Keratinocyte (primary cell): ENCODE measurements around the gene MYCBPAP. TPM values are rescaled to one million over a fixed set of nuclear protein-coding genes. Genes with fewer than 3 reads are reported as not detected.

Experiments
- DNase-seq: peaks from one replicate; pipeline ENCODE4 v3.0.0-alpha.2; 2011; ENCODE audit warnings: low read depth, missing footprints, low spot score
- FAIRE-seq: peaks from 2 replicates; lab custom pipeline; 2011; peaks lifted over from hg19 to GRCh38; lab: Jason Lieb, UNC
- H2AFZ ChIP-seq: 2 replicates; pipeline ENCODE4 v1.6.0; 2012; ENCODE audit warnings: low read length, control low read depth, inconsistent platforms; ENCODE audit not compliant: control insufficient read depth
- H3K27ac ChIP-seq: 2 replicates; pipeline ENCODE4 v1.5.1; 2011; ENCODE audit warnings: low read length; ENCODE audit not compliant: control insufficient read depth, insufficient read depth
- H3K27me3 ChIP-seq: 3 replicates; pipeline ENCODE4 v1.6.0; 2011; ENCODE audit warnings: low read length; ENCODE audit not compliant: control insufficient read depth, insufficient read depth; ENCODE audit errors: extremely low read depth
- H3K36me3 ChIP-seq, 2 experiments: 2 replicates in 1 of 2; 3 replicates in 1 of 2; pipeline ENCODE4 v1.5.1; 2011; ENCODE audit warnings: low read length in 2 of 2, mild to moderate bottlenecking in 1 of 2; ENCODE audit not compliant: control insufficient read depth in 2 of 2, insufficient read depth in 2 of 2; ENCODE audit errors: extremely low read depth in 1 of 2
- H3K4me1 ChIP-seq: 3 replicates; pipeline ENCODE4 v1.5.1; 2011; ENCODE audit warnings: low read length; ENCODE audit not compliant: control insufficient read depth, insufficient read depth; ENCODE audit errors: extremely low read depth
- H3K4me2 ChIP-seq: 3 replicates; pipeline ENCODE4 v1.6.0; 2011; ENCODE audit warnings: low read depth, low read length; ENCODE audit not compliant: control insufficient read depth, insufficient read depth; ENCODE audit errors: extremely low read depth
- H3K4me3 ChIP-seq, 3 experiments: fragments of 200-600 bp in 1 of 3; sonication (generic) in 1 of 3; 2 replicates in 2 of 3; 3 replicates in 1 of 3; pipeline ENCODE4 v1.5.1; 2011 to 2016; ENCODE audit warnings: low read length in 3 of 3, mild to moderate bottlenecking in 3 of 3, control low read depth in 2 of 3, inconsistent platforms in 1 of 3, low read depth in 1 of 3, mixed read lengths in 1 of 3, mixed run types in 1 of 3, moderate library complexity in 1 of 3; ENCODE audit not compliant: control insufficient read depth in 2 of 3, insufficient read depth in 2 of 3; ENCODE audit errors: extremely low read depth in 1 of 3
- H3K79me2 ChIP-seq: 2 replicates; pipeline ENCODE4 v1.6.0; 2012; ENCODE audit warnings: low read length; ENCODE audit not compliant: control insufficient read depth, insufficient read depth
- H3K9ac ChIP-seq: 3 replicates; pipeline ENCODE4 v1.6.0; 2011; ENCODE audit warnings: low read length; ENCODE audit not compliant: control insufficient read depth, insufficient read depth; ENCODE audit errors: extremely low read depth
- H3K9me1 ChIP-seq: 3 replicates; pipeline ENCODE4 v1.6.0; 2011; ENCODE audit warnings: low read length; ENCODE audit not compliant: control insufficient read depth, insufficient read depth; ENCODE audit errors: extremely low read depth
- H3K9me3 ChIP-seq: 2 replicates; pipeline ENCODE4 v1.5.1; 2012; ENCODE audit warnings: low read depth, low read length; ENCODE audit not compliant: control insufficient read depth
- H4K20me1 ChIP-seq: 3 replicates; pipeline ENCODE4 v1.6.0; 2011; ENCODE audit warnings: low read length; ENCODE audit not compliant: control insufficient read depth, insufficient read depth; ENCODE audit errors: extremely low read depth
- EZH2 ChIP-seq: IDR thresholded peaks from one replicate; pipeline ENCODE4 v1.6.1; 2012; ENCODE audit warnings: inconsistent platforms, mild to moderate bottlenecking, low read length, moderate library complexity
- dilution Hi-C: fragments of 300-500 bp; cut with MboI; formaldehyde crosslinking; loops from one replicate; pipeline ENCODE4 v1.7.0; 2020; ENCODE audit warnings: low sequenced_read_pairs; ENCODE audit not compliant: extremely low pct_ligation_motif_present
- polyA plus RNA-seq, 5 experiments: library from polyadenylated mRNA; depleted of rRNA in 3 of 5; stranded (reverse) in 3 of 5; stranded (forward) in 1 of 5; unstranded in 1 of 5; fragments of >200 nt; gene quantifications; 1 replicate in 1 of 5; 2 replicates in 3 of 5; 3 replicates in 1 of 5; pipeline versions ENCODE4 v1.2.1 to v1.2.3, GENCODE V29; 2011 to 2012; ENCODE audit warnings: missing spikeins in 2 of 5, low read depth in 1 of 5, low replicate concordance in 1 of 5
- TF ChIP-seq, protein P1 (sequence below), 3 experiments: IDR thresholded peaks in 1 of 3; conservative IDR thresholded peaks in 1 of 3; optimal IDR thresholded peaks in 1 of 3; 2 replicates in 2 of 3; 3 replicates in 1 of 3; pipeline versions ENCODE3 to v1.5.1; 2011; ENCODE audit warnings: low read length in 3 of 3, mild to moderate bottlenecking in 3 of 3, moderate library complexity in 2 of 3, control low read depth in 1 of 3, inconsistent platforms in 1 of 3; ENCODE audit not compliant: insufficient read depth in 2 of 3; ENCODE audit errors: extremely low read depth in 1 of 3

The MYCBPAP gene
- polyA plus RNA-seq, 1 donor (not counting 4 experiments of a cell fraction or from before 2014, with no cell fraction given) = 9.5 TPM

GRCh38 chr17:50506298-50506697 lies 1.9 kb upstream of the MYCBPAP start:
- H3K4me3 ChIP-seq = no peak overlapping the region
- H4K20me1 ChIP-seq = no peaks in the 10 kb centered on the region
- no peaks in the 10 kb centered on the region for H3K27me3 ChIP-seq
- no peaks in the 10 kb centered on the region for H3K9me3 ChIP-seq
- DNase-seq = no peak
- no peak overlapping the region for H3K27ac ChIP-seq
- no peak overlapping the region for H3K9ac ChIP-seq
- no peaks in the 10 kb centered on the region for H3K36me3 ChIP-seq
- FAIRE-seq = no peak
- no peak for TF ChIP-seq EZH2
- TF ChIP-seq, protein P1, sequence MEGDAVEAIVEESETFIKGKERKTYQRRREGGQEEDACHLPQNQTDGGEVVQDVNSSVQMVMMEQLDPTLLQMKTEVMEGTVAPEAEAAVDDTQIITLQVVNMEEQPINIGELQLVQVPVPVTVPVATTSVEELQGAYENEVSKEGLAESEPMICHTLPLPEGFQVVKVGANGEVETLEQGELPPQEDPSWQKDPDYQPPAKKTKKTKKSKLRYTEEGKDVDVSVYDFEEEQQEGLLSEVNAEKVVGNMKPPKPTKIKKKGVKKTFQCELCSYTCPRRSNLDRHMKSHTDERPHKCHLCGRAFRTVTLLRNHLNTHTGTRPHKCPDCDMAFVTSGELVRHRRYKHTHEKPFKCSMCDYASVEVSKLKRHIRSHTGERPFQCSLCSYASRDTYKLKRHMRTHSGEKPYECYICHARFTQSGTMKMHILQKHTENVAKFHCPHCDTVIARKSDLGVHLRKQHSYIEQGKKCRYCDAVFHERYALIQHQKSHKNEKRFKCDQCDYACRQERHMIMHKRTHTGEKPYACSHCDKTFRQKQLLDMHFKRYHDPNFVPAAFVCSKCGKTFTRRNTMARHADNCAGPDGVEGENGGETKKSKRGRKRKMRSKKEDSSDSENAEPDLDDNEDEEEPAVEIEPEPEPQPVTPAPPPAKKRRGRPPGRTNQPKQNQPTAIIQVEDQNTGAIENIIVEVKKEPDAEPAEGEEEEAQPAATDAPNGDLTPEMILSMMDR (optimal IDR thresholded peaks at IDR 0.05 in 1 of 3, IDR thresholded peaks at IDR 0.05 in 1 of 3, conservative IDR thresholded peaks at IDR 0.05 in 1 of 3; ENCODE audit: extremely low read depth in 1 of 3, insufficient read depth in 2 of 3, low read length in 3 of 3) = no peak
- no peaks in the 10 kb centered on the region for H3K79me2 ChIP-seq
- peaks cover 50% of the 10 kb centered on the region for H3K4me1 ChIP-seq
- dilution Hi-C loops = no loop called here
- peak overlapping the region; percentile 36 for H3K4me2 ChIP-seq
- H3K9me1 ChIP-seq = no peaks in the 10 kb centered on the region
- H2AFZ ChIP-seq = peak overlapping the region; percentile 86

GRCh38 chr17:50508573-50509460 lies 578 bp downstream of the MYCBPAP start:
- FAIRE-seq (no peak), DNase-seq (no peak)
- Histone ChIP-seq H2AFZ (peak overlapping the region; percentile 73), H3K79me2 (no peaks in the 10 kb centered on the region), H3K4me2 (peak overlapping the region; percentile 55), H3K4me1 (peaks cover 52% of the 10 kb centered on the region), H3K4me3 (peak overlapping the region in 2 of 3 experiments; percentile 27 to 45), H3K36me3 (no peaks in the 10 kb centered on the region), H3K9me1 (no peaks in the 10 kb centered on the region), H4K20me1 (no peaks in the 10 kb centered on the region), H3K9me3 (no peaks in the 10 kb centered on the region), H3K9ac (peak overlapping the region; percentile 40), H3K27me3 (no peaks in the 10 kb centered on the region), H3K27ac (no peak overlapping the region)
- dilution Hi-C loops = no loop called here
- TF ChIP-seq, protein P1 (optimal IDR thresholded peaks at IDR 0.05 in 1 of 3, IDR thresholded peaks at IDR 0.05 in 1 of 3, conservative IDR thresholded peaks at IDR 0.05 in 1 of 3; ENCODE audit: extremely low read depth in 1 of 3, insufficient read depth in 2 of 3, low read length in 3 of 3) = no peak
- TF ChIP-seq EZH2 = no peak
